ENCODE measurements around the gene ZFR2.
"Not testable (repeated sequence)": the region's sequence is repeated elsewhere in the genome, so short reads cannot be mapped to it uniquely, and the experiment has no call there.

ZFR2 gene

DNA sequence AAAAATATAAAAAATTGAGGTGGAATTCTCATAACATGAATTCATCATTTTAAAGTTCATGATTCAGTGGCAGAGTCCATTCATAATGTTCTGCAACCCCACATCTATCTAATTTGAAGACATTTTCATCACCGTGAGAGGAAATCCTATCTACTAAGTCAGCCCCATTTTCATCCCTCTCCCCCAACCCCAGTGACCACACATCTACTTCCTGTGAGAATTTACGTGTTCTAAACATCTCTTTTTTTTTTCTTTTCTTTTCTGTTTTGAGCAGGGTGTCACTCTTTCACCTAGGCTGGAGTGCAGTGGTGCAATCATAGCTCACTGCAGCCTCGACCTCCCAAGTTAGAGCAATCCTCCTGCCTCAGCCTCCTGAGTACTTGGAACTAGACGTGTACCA, 29.1 kb upstream of the ZFR2 start:
- no peak for DNase-seq (ENCODE audit: low read depth)
- TF ChIP-seq MYC (IDR thresholded peaks at IDR 0.05; ENCODE audit: low read depth, low read length) (no peak), POLR2A (IDR thresholded peaks at IDR 0.05; ENCODE audit: extremely low read depth, insufficient read length) (no peak)
- TF ChIP-seq, protein P1, sequence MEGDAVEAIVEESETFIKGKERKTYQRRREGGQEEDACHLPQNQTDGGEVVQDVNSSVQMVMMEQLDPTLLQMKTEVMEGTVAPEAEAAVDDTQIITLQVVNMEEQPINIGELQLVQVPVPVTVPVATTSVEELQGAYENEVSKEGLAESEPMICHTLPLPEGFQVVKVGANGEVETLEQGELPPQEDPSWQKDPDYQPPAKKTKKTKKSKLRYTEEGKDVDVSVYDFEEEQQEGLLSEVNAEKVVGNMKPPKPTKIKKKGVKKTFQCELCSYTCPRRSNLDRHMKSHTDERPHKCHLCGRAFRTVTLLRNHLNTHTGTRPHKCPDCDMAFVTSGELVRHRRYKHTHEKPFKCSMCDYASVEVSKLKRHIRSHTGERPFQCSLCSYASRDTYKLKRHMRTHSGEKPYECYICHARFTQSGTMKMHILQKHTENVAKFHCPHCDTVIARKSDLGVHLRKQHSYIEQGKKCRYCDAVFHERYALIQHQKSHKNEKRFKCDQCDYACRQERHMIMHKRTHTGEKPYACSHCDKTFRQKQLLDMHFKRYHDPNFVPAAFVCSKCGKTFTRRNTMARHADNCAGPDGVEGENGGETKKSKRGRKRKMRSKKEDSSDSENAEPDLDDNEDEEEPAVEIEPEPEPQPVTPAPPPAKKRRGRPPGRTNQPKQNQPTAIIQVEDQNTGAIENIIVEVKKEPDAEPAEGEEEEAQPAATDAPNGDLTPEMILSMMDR (IDR thresholded peaks at IDR 0.05; ENCODE audit: low read depth, low read length) = no peak
- TF ChIP-seq, protein P2, sequence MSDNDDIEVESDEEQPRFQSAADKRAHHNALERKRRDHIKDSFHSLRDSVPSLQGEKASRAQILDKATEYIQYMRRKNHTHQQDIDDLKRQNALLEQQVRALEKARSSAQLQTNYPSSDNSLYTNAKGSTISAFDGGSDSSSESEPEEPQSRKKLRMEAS (IDR thresholded peaks at IDR 0.05; ENCODE audit: low read depth, low read length) = no peak
- no peak overlapping the region for H3K4me3 ChIP-seq (ENCODE audit: low read depth, low read length)

DNA sequence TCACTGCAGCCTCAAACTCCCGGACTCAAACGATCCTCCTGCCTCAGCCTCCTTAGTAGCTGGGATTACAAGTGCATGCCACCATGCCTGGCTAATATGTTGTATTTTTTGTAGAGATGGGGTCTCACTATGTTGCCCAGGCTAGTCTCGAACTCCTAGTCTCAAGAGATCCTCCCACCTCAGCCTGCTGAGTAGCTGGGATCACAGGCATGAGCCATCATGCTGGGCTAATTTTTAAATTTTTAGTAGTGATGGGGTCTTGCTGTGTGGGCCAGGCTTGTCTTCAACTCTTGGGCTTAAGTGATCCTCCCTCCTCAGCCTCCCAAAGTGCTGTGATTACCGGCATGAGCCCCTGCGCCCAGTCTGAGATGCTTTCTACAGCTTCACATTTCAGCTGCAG, 26.9 kb upstream of the ZFR2 start:
- H3K4me3 ChIP-seq (ENCODE audit: low read depth, low read length) = no peak overlapping the region
- no peak for DNase-seq (ENCODE audit: low read depth)
- no peak for TF ChIP-seq POLR2A (IDR thresholded peaks at IDR 0.05; ENCODE audit: extremely low read depth, insufficient read length)
- TF ChIP-seq, protein P2 (IDR thresholded peaks at IDR 0.05; ENCODE audit: low read depth, low read length) = no peak
- no peak for TF ChIP-seq MYC (IDR thresholded peaks at IDR 0.05; ENCODE audit: low read depth, low read length)
- TF ChIP-seq, protein P1 (IDR thresholded peaks at IDR 0.05; ENCODE audit: low read depth, low read length) = no peak

DNA sequence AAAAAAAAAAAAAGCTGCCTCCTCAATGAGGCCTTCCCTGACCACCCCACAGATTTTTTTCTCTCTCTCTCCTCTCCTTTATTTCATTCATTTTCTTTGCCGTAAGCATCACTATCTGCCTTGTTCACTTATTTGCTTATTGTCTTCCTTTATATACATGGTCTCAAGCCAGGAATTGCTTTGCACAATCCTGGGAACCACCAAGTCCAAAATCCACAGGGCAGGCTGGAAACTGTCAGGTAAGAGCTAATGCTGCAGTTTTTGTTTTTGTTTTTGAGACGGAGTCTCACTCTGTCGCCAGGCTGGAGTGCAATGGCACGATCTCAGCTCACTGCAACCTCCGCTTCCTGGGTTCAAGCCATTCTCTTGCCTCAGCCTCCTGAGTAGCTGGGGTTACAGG, 26.1 kb upstream of the ZFR2 start:
- not testable (repeated sequence) for H3K4me3 ChIP-seq (ENCODE audit: low read depth, low read length); DNase-seq (ENCODE audit: low read depth)

DNA sequence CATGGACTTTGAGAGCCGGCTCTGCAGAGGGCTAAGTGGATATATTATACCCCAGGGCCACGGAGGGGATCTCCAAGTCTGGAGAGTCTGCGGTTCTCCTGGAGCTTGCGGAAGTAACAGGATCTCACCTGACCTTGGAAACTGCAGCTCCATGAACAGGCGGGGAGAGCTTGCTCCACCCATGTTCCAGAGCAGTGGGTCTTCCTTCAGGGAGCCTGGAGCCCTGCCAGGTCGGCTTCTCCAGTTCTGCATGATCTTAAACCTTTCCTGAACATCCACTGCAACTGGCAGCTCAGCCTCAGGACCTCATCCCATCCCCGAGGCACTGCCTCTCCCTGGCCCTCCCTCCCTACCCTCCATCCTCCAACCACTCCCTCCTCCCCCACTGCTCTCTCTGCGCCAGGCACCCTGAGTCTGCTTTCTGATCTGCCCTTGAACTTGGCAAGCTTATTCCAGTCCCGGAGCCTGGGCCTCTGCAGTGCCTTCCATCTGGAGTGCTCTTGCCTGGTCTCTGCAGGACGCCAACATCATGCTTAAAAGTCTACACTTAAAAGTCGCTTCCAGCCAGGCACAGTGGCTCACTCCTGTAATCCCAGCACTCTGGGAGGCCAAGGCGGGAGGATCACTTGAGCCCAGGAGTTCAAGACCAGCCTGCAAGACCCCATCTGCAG, 24.8 kb upstream of the ZFR2 start:
- no peak overlapping the region for H3K4me3 ChIP-seq (ENCODE audit: low read depth, low read length)
- DNase-seq (ENCODE audit: low read depth) = no peak
- TF ChIP-seq, protein P1 (IDR thresholded peaks at IDR 0.05; ENCODE audit: low read depth, low read length) = no peak
- TF ChIP-seq POLR2A (IDR thresholded peaks at IDR 0.05; ENCODE audit: extremely low read depth, insufficient read length) (no peak), MYC (IDR thresholded peaks at IDR 0.05; ENCODE audit: low read depth, low read length) (no peak)
- TF ChIP-seq, protein P2 (IDR thresholded peaks at IDR 0.05; ENCODE audit: low read depth, low read length) = no peak

DNA sequence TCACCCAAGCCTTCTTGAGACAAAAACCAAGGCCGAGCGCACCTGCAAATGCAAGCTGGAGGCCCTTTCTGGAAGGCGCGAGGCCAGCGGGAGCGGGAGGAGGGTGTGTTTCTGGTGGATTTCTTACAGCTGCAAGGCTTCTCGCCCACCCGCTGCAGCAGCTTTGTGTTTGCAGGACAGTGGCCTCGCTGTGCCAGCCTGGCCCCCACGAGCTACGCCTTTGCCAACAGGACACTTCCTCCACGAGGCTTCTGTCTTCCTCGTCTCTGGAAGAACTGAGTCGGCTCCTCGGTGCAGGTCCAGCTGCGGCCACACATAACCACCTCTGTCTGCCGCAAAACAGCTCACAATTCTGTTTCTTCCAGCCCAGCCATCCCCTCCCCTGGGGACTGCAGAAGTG, 21.8 kb upstream of the ZFR2 start:
- no peak for DNase-seq (ENCODE audit: low read depth)
- TF ChIP-seq POLR2A (IDR thresholded peaks at IDR 0.05; ENCODE audit: extremely low read depth, insufficient read length) = no peak
- TF ChIP-seq, protein P1 (IDR thresholded peaks at IDR 0.05; ENCODE audit: low read depth, low read length) = no peak
- no peak for TF ChIP-seq MYC (IDR thresholded peaks at IDR 0.05; ENCODE audit: low read depth, low read length)
- TF ChIP-seq, protein P2 (IDR thresholded peaks at IDR 0.05; ENCODE audit: low read depth, low read length) = no peak
- no peak overlapping the region for H3K4me3 ChIP-seq (ENCODE audit: low read depth, low read length)

DNA sequence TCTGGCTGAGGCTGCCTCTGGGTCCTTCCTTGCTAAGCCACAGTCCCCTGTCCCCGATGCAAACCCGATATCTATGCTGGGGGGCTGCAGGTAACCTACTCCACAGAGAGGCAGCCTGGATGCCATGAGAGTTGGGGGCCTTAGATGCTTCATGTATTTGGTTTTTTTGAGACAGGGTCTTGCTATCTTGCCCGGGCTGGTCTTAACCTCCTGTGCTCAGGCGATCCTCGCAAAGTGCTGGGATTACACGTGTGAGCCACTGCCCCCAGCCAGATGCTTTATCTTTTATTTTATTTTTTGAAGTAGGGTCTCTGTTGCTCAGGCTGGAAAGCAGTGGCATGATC, 13.2 kb upstream of the ZFR2 start:
- DNase-seq (ENCODE audit: low read depth) = no peak
- no peak overlapping the region for H3K4me3 ChIP-seq (ENCODE audit: low read depth, low read length)
- TF ChIP-seq, protein P1 (IDR thresholded peaks at IDR 0.05; ENCODE audit: low read depth, low read length) = no peak
- TF ChIP-seq MYC (IDR thresholded peaks at IDR 0.05; ENCODE audit: low read depth, low read length) (no peak), POLR2A (IDR thresholded peaks at IDR 0.05; ENCODE audit: extremely low read depth, insufficient read length) (no peak)
- TF ChIP-seq, protein P2 (IDR thresholded peaks at IDR 0.05; ENCODE audit: low read depth, low read length) = no peak

Measured in NB4 (cell line).